Suprapubic skin (tissue), 3 donors: ENCODE results near the gene TTC1.

Source experiments
- EP300 ChIP-seq: sonication (generic); formaldehyde crosslinking; IDR thresholded peaks from one replicate; pipeline ENCODE4 v1.6.1; 2017; ENCODE audit warnings: antibody characterized with exemption
- POLR2A ChIP-seq, 2 donors: fragments of 450-650 bp; IDR thresholded peaks; one replicate each; pipeline ENCODE4 v1.6.1; 2017; ENCODE audit warnings: antibody characterized with exemption in 2 of 2, mild to moderate bottlenecking in 2 of 2, moderate library complexity in 2 of 2
- TF ChIP-seq, protein P1 (sequence below), 2 donors: fragments of 200-600 bp in 1 of 2; fragments of 450-650 bp in 1 of 2; sonication (generic) in 1 of 2; IDR thresholded peaks; one replicate each; pipeline ENCODE4 v1.5.1; 2016 to 2019; ENCODE audit warnings: antibody characterized with exemption in 2 of 2, mild to moderate bottlenecking in 1 of 2, moderate library complexity in 1 of 2

DNA sequence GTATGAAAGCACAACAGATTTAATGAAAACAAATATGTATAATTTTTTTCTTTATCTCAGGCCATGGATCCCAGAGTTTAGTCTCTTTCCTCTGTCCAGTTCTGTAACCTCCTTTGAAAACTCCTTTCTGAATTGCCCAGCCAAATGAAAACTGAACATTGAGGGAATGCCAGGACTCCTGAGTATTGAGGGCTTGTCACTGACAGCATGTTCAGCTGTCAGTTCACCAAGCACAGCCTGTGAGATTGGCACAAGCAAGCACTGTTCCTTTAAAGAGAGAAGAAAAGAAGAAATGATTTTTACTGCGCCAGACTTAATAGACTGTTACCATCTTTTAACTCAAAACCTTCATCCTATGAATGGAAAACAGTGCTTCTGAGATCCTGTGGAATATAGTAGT lies 27.3 kb downstream of the TTC1 start:
- no peak for TF ChIP-seq POLR2A (IDR thresholded peaks at IDR 0.05)
- TF ChIP-seq, protein P1, sequence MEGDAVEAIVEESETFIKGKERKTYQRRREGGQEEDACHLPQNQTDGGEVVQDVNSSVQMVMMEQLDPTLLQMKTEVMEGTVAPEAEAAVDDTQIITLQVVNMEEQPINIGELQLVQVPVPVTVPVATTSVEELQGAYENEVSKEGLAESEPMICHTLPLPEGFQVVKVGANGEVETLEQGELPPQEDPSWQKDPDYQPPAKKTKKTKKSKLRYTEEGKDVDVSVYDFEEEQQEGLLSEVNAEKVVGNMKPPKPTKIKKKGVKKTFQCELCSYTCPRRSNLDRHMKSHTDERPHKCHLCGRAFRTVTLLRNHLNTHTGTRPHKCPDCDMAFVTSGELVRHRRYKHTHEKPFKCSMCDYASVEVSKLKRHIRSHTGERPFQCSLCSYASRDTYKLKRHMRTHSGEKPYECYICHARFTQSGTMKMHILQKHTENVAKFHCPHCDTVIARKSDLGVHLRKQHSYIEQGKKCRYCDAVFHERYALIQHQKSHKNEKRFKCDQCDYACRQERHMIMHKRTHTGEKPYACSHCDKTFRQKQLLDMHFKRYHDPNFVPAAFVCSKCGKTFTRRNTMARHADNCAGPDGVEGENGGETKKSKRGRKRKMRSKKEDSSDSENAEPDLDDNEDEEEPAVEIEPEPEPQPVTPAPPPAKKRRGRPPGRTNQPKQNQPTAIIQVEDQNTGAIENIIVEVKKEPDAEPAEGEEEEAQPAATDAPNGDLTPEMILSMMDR (IDR thresholded peaks at IDR 0.05): no peak
- TF ChIP-seq EP300: no peak
